ENCODE measurements around the gene ATXN7. TPM values are rescaled to one million over a fixed set of nuclear protein-coding genes. Genes with fewer than 3 reads are reported as not detected.

ATXN7 gene
- total and polyA plus RNA-seq, 4 donors: 2.8 to 13.6 (median 5.6) TPM

GRCh38 chr3:63864965-63865327, 1.3 kb downstream of the ATXN7 start:
- peaks cover 0 to 13% (median 11%) of the 10 kb centered on the region in 4 donors for H3K4me1 ChIP-seq (ENCODE audit: control insufficient read depth in 4 of 4, insufficient read depth in 4 of 4, low read length in 3 of 4)
- H3K9me3 ChIP-seq (ENCODE audit: control insufficient read depth in 4 of 4, low read length in 3 of 4): no peaks in the 10 kb centered on the region
- no peak for DNase-seq (ENCODE audit: low spot score)
- TF ChIP-seq JUND (IDR thresholded peaks at IDR 0.05): no peak
- TF ChIP-seq ATF3 (IDR thresholded peaks at IDR 0.05): no peak
- TF ChIP-seq HNF4G (IDR thresholded peaks at IDR 0.05): no peak
- no peak for TF ChIP-seq RXRA (IDR thresholded peaks at IDR 0.05)
- TF ChIP-seq EGR1 (IDR thresholded peaks at IDR 0.05; ENCODE audit: low read depth in 2 of 2): no peak
- peak overlapping the region; percentile 45 to 86 for H3K9ac ChIP-seq (ENCODE audit: low read depth in 1 of 2, low read length in 2 of 2)
- H3K27ac ChIP-seq (ENCODE audit: low read depth in 1 of 2, low read length in 2 of 2): peak overlapping the region; percentile 81 to 82
- no peaks in the 10 kb centered on the region for H3K36me3 ChIP-seq (ENCODE audit: control insufficient read depth in 4 of 4, insufficient read depth in 3 of 4, low read depth in 1 of 4, low read length in 3 of 4)
- H3K4me3 ChIP-seq (ENCODE audit: low read depth in 1 of 3, low read length in 3 of 3): peak overlapping the region; percentile 69 to 100 (median 81)
- H3K27me3 ChIP-seq (ENCODE audit: control insufficient read depth in 4 of 4, insufficient read depth in 4 of 4, low read length in 3 of 4): no peaks in the 10 kb centered on the region
- WGBS: 11% methylated on average over 3 of the region's 3 CpGs

DNA sequence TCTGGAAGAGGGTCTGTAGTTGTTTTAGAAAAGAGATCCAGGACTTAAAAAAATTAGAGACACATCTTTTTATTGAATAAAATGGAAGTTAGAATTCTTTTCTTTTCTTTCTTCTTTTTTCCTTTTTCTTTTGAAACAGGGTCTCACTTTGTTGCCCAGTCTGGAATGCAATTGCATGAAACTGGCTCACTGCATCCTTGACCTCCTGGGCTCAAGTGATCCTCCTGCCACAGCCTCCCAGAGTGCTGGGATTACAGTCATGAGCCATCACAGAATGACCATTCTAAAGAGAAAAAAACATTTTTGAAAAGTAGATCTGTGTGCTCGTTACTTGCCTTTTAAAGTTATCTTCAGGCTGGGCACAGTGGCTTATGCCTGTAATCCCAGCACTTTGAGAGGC, 3.6 kb downstream of the ATXN7 start:
- peaks cover 0 to 13% (median 10%) of the 10 kb centered on the region in 4 donors for H3K4me1 ChIP-seq (ENCODE audit: control insufficient read depth in 4 of 4, insufficient read depth in 4 of 4, low read length in 3 of 4)

DNA sequence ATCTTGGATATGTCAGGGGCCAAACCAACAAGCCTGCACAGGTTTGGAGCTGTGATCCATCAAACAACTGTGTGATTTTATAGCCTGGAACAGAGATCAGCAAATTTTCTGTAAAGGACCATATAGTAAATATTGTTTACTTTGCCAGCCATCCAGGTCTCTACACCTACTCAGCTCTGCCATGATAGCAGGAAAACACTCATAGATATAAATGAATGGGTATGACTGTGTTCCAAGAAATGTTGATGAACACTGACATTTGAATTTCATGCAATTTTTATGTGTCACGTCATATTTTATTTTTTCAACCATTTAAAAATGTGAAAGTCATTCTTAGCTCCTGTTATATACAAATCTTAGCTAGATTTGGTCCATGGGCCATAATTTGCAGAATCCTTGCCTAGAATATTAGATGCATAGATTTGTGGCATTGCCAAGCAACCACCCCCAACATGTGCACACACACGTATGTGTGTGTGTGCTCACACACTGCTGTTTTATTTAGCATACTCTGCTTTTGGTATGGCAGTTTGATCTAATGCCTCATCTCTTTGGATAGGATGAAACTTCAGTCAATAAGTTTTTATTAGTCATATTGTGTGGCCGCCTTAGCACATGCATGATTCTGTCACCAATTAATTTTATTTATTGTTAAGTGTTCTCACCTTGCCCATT, 6.4 kb downstream of the ATXN7 start:
- no peaks in the 10 kb centered on the region for H3K27me3 ChIP-seq (ENCODE audit: control insufficient read depth in 4 of 4, insufficient read depth in 4 of 4, low read length in 3 of 4)
- WGBS: 91% methylated on average over 3 of the region's 3 CpGs
- no peaks in the 10 kb centered on the region for H3K36me3 ChIP-seq (ENCODE audit: control insufficient read depth in 4 of 4, insufficient read depth in 3 of 4, low read depth in 1 of 4, low read length in 3 of 4)
- no peak overlapping the region for H3K27ac ChIP-seq (ENCODE audit: low read depth in 1 of 2, low read length in 2 of 2)
- DNase-seq (ENCODE audit: low spot score): no peak
- H3K9me3 ChIP-seq (ENCODE audit: control insufficient read depth in 4 of 4, low read length in 3 of 4): no peaks in the 10 kb centered on the region
- TF ChIP-seq HNF4A (conservative IDR thresholded peaks at IDR 0.05) (no peak), NR2F2 (IDR thresholded peaks at IDR 0.05) (no peak), HNF4G (IDR thresholded peaks at IDR 0.05) (no peak), CTCF (IDR thresholded peaks at IDR 0.05; ENCODE audit: low read depth, low read length, missing input control) (no peak), RAD21 (IDR thresholded peaks at IDR 0.05) (no peak), YY1 (IDR thresholded peaks at IDR 0.05) (no peak), TAF1 (conservative IDR thresholded peaks at IDR 0.05) (no peak), ATF3 (IDR thresholded peaks at IDR 0.05) (no peak), SP1 (IDR thresholded peaks at IDR 0.05) (no peak), EGR1 (IDR thresholded peaks at IDR 0.05; ENCODE audit: low read depth in 2 of 2) (no peak), JUND (IDR thresholded peaks at IDR 0.05) (no peak)
- TF ChIP-seq, protein P1, sequence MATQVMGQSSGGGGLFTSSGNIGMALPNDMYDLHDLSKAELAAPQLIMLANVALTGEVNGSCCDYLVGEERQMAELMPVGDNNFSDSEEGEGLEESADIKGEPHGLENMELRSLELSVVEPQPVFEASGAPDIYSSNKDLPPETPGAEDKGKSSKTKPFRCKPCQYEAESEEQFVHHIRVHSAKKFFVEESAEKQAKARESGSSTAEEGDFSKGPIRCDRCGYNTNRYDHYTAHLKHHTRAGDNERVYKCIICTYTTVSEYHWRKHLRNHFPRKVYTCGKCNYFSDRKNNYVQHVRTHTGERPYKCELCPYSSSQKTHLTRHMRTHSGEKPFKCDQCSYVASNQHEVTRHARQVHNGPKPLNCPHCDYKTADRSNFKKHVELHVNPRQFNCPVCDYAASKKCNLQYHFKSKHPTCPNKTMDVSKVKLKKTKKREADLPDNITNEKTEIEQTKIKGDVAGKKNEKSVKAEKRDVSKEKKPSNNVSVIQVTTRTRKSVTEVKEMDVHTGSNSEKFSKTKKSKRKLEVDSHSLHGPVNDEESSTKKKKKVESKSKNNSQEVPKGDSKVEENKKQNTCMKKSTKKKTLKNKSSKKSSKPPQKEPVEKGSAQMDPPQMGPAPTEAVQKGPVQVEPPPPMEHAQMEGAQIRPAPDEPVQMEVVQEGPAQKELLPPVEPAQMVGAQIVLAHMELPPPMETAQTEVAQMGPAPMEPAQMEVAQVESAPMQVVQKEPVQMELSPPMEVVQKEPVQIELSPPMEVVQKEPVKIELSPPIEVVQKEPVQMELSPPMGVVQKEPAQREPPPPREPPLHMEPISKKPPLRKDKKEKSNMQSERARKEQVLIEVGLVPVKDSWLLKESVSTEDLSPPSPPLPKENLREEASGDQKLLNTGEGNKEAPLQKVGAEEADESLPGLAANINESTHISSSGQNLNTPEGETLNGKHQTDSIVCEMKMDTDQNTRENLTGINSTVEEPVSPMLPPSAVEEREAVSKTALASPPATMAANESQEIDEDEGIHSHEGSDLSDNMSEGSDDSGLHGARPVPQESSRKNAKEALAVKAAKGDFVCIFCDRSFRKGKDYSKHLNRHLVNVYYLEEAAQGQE (IDR thresholded peaks at IDR 0.05): no peak
- no peak overlapping the region for H3K4me3 ChIP-seq (ENCODE audit: low read depth in 1 of 3, low read length in 3 of 3)
- H3K9ac ChIP-seq (ENCODE audit: low read depth in 1 of 2, low read length in 2 of 2): no peak overlapping the region
- H3K4me1 ChIP-seq (ENCODE audit: control insufficient read depth in 4 of 4, insufficient read depth in 4 of 4, low read length in 3 of 4): peaks cover 0 to 3% (median 1%) of the 10 kb centered on the region in 4 donors

More for the DNA sequence above, 3.6 kb downstream of the ATXN7 start:
- no peak for TF ChIP-seq ATF3 (IDR thresholded peaks at IDR 0.05)
- TF ChIP-seq HNF4A (conservative IDR thresholded peaks at IDR 0.05): no peak
- TF ChIP-seq HNF4G (IDR thresholded peaks at IDR 0.05): no peak
- TF ChIP-seq FOXA2 (IDR thresholded peaks at IDR 0.05): no peak
- TF ChIP-seq, protein P2, sequence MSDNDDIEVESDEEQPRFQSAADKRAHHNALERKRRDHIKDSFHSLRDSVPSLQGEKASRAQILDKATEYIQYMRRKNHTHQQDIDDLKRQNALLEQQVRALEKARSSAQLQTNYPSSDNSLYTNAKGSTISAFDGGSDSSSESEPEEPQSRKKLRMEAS (IDR thresholded peaks at IDR 0.05): no peak
- no peak for TF ChIP-seq FOXA1 (IDR thresholded peaks at IDR 0.05)
- no peak for TF ChIP-seq SP1 (IDR thresholded peaks at IDR 0.05)
- no peak for TF ChIP-seq RAD21 (IDR thresholded peaks at IDR 0.05)
- no peak for TF ChIP-seq NR2F2 (IDR thresholded peaks at IDR 0.05)
- no peak for DNase-seq (ENCODE audit: low spot score)
- Histone ChIP-seq H3K36me3 (ENCODE audit: control insufficient read depth in 4 of 4, insufficient read depth in 3 of 4, low read depth in 1 of 4, low read length in 3 of 4) (no peaks in the 10 kb centered on the region), H3K27me3 (ENCODE audit: control insufficient read depth in 4 of 4, insufficient read depth in 4 of 4, low read length in 3 of 4) (no peaks in the 10 kb centered on the region), H3K27ac (ENCODE audit: low read depth in 1 of 2, low read length in 2 of 2) (no peak overlapping the region), H3K9me3 (ENCODE audit: control insufficient read depth in 4 of 4, low read length in 3 of 4) (no peaks in the 10 kb centered on the region), H3K4me3 (ENCODE audit: low read depth in 1 of 3, low read length in 3 of 3) (no peak overlapping the region), H3K9ac (ENCODE audit: low read depth in 1 of 2, low read length in 2 of 2) (no peak overlapping the region)
- WGBS: 99% methylated on average over 1 of the region's 1 CpG

Measured in liver (tissue), 9 donors.